K562 (cell line): Measurements from ENCODE around the gene TAAR5. TPM values are rescaled to one million over a fixed set of nuclear protein-coding genes. Genes with fewer than 3 reads are reported as not detected.
A peak's percentile ranks its signal among the peaks of the same experiment; 100 is the strongest.
"Not testable (repeated sequence)": the region's sequence is repeated elsewhere in the genome, so short reads cannot be mapped to it uniquely, and the experiment has no call there.

Experiments used
- ATAC-seq: fragments of 200-7000 bp; cut with Tn5 transposase; 3 replicates; pipeline ENCODE4 v1.9.1; 2020; ENCODE audit warnings: moderate library complexity
- BruUV-seq: library from RNA; stranded (reverse); fragments of 400-500 nt; replicated peaks from 2 replicates; lab custom pipeline; 2021; lab: Mats Ljungman, UMichigan
- CTCF ChIA-PET: fragments of 300-600 bp; formaldehyde crosslinking; extraction: SDS; loops from one replicate; lab custom pipeline; 2021; ENCODE audit warnings: low intra/inter-chr PET ratio; lab: Yijun Ruan, JAX
- POLR2A ChIA-PET: fragments of 300-600, 350-650 bp; sonication (Branson Sonifier 250); formaldehyde crosslinking; extraction: SDS; loops from one replicate; lab custom pipeline; 2021; ENCODE audit warnings: antibody characterized with exemption, inconsistent platforms; lab: Yijun Ruan, JAX
- DNase-seq, 4 experiments: peaks; one replicate each; pipeline versions ENCODE4 v3.0.0 to v3.0.0-alpha.2; 2011 to 2018; ENCODE audit warnings: low spot score in 3 of 4, mixed read lengths in 3 of 4; ENCODE audit errors: extremely low read depth in 1 of 4
- FAIRE-seq: peaks from 2 replicates; lab custom pipeline; 2011; peaks lifted over from hg19 to GRCh38; lab: Jason Lieb, UNC
- H2AFZ ChIP-seq: 2 replicates; pipeline ENCODE4 v1.6.0; 2011; ENCODE audit warnings: low read depth, low read length, control low read depth, inconsistent platforms
- H3K27ac ChIP-seq: fragments of 200-600 bp; 3 replicates; pipeline ENCODE4 v1.8.0; 2011; ENCODE audit warnings: low read depth, mild to moderate bottlenecking, control low read depth, inconsistent platforms, low read length, moderate library complexity, mixed read lengths; ENCODE audit errors: extremely low read depth
- H3K27me3 ChIP-seq, 2 experiments: fragments of 300-600 bp in 1 of 2; 2 replicates in 1 of 2; 3 replicates in 1 of 2; pipeline versions ENCODE4 v1.6.0 to v1.8.0; 2011; ENCODE audit warnings: inconsistent platforms in 2 of 2, low read length in 2 of 2, mild to moderate bottlenecking in 1 of 2, mixed read lengths in 1 of 2, moderate library complexity in 1 of 2; ENCODE audit not compliant: control insufficient read depth in 2 of 2, insufficient read depth in 2 of 2
- H3K36me3 ChIP-seq: fragments of 300-600 bp; 3 replicates; pipeline ENCODE4 v1.8.0; 2011; ENCODE audit warnings: mild to moderate bottlenecking, low read length, inconsistent platforms; ENCODE audit not compliant: control insufficient read depth, insufficient read depth
- H3K4me1 ChIP-seq, 2 experiments: fragments of 200-600 bp in 1 of 2; replicated peaks in 1 of 2; 2 replicates in 1 of 2; 3 replicates in 1 of 2; pipeline versions ENCODE4 v1.5.1 to v1.8.0; 2011; ENCODE audit warnings: inconsistent platforms in 2 of 2, low read length in 2 of 2, mild to moderate bottlenecking in 1 of 2, mixed read lengths in 1 of 2, moderate library complexity in 1 of 2; ENCODE audit not compliant: control insufficient read depth in 2 of 2, insufficient read depth in 2 of 2
- H3K4me2 ChIP-seq: 2 replicates; pipeline ENCODE4 v1.6.1; 2011; ENCODE audit warnings: low read length, control low read depth, inconsistent platforms, mixed read lengths; ENCODE audit not compliant: insufficient read depth
- H3K4me3 ChIP-seq: fragments of 200-600 bp; sonication (generic), shearing (Covaris generic); 2 replicates; pipeline ENCODE4 v1.5.1; 2016; ENCODE audit warnings: control low read depth, inconsistent platforms
- H3K79me2 ChIP-seq: fragments of 200-600 bp; 3 replicates; pipeline ENCODE4 v1.8.0; 2011; ENCODE audit warnings: low read length, inconsistent platforms; ENCODE audit not compliant: control insufficient read depth, insufficient read depth
- H3K9ac ChIP-seq, 2 experiments: 2 replicates each; pipeline versions ENCODE4 v1.6.0 to v1.6.1; 2011; ENCODE audit warnings: low read depth in 2 of 2, low read length in 2 of 2, control low read depth in 1 of 2, inconsistent platforms in 1 of 2, mild to moderate bottlenecking in 1 of 2, mixed read lengths in 1 of 2; ENCODE audit not compliant: insufficient read depth in 1 of 2
- H3K9me1 ChIP-seq: one replicate; pipeline ENCODE4 v1.6.0; 2011; ENCODE audit warnings: inconsistent platforms, mild to moderate bottlenecking, low read length, moderate library complexity; ENCODE audit not compliant: control insufficient read depth, insufficient read depth
- H3K9me3 ChIP-seq: replicated peaks from 2 replicates; pipeline ENCODE4 v1.5.1; 2011; ENCODE audit warnings: low read depth, low read length, inconsistent platforms; ENCODE audit not compliant: control insufficient read depth, insufficient read depth
- H4K20me1 ChIP-seq: replicated peaks from 2 replicates; pipeline ENCODE4 v1.6.1; 2011; ENCODE audit warnings: low read length, inconsistent platforms, mixed read lengths; ENCODE audit not compliant: control insufficient read depth, insufficient read depth
- NFATC3 ChIP-seq: fragments of 450-650 bp; IDR thresholded peaks from 2 replicates; pipeline ENCODE4 v1.6.1; 2017; ENCODE audit warnings: mild to moderate bottlenecking
- SNIP1 ChIP-seq: fragments of 450-650 bp; IDR thresholded peaks from 2 replicates; pipeline ENCODE4 v1.7.1; 2017; ENCODE audit warnings: low read depth, mild to moderate bottlenecking
- TCFL5 ChIP-seq: fragments of 250-450 bp; sonication (Bioruptor Pico); conservative IDR thresholded peaks from 2 replicates; pipeline ENCODE4 v1.6.1; 2021; ENCODE audit warnings: mild to moderate bottlenecking, moderate library complexity, matching md5 sums
- ZNF146 ChIP-seq: IDR thresholded peaks from one replicate; pipeline ENCODE4 v1.6.1; 2018; ENCODE audit warnings: missing compliant biosample characterization; ENCODE audit not compliant: unreplicated experiment
- WGBS: fragments of 100-300 bp; shearing (Covaris generic); methylation state at CpG from one replicate; pipeline ENCODE4 v1.1.6; 2016; ENCODE audit warnings: low coverage, mixed read lengths; ENCODE audit not compliant: insufficient coverage; ENCODE audit errors: missing lambda C conversion rate; 5-methylcytosine and 5-hydroxymethylcytosine counted together
- in situ Hi-C: fragments of 300-500 bp; cut with MboI; formaldehyde crosslinking; loops from 4 replicates; pipeline ENCODE4 v1.15.0; 2018; ENCODE audit warnings: inconsistent platforms, mixed read lengths
- intact Hi-C: fragments of 100-400 bp; cut with micrococcal nuclease; formaldehyde crosslinking; loops from 2 replicates; pipeline ENCODE4 v1.14.2; 2022
- polyA plus RNA-seq, 8 experiments: library from polyadenylated mRNA; depleted of rRNA in 4 of 8; stranded (reverse) in 5 of 8; unstranded in 3 of 8; fragments of >200 nt; fragmentation: Nextera tagmentation in 2 of 8; fragmentation: Illumina TruSeq in 1 of 8; extraction: Ambion mirVana in 2 of 8; extraction: Trizol in 1 of 8; gene quantifications; 2 replicates each; pipeline versions ENCODE4 v1.2.1 to v1.2.3, GENCODE V29; 2011 to 2014; ENCODE audit warnings: inconsistent platforms in 1 of 8, missing spikeins in 1 of 8
- total RNA-seq, 7 experiments: library from RNA; depleted of rRNA in 6 of 7; stranded (reverse); fragments of >200 nt in 6 of 7; fragmentation: Illumina TruSeq in 2 of 7; extraction: Trizol in 2 of 7; gene quantifications; 2 replicates each; pipeline versions ENCODE4 v1.2.1 to v1.2.3, GENCODE V29; 2011 to 2021; ENCODE audit warnings: low replicate concordance in 1 of 7
- TF ChIP-seq, protein P1 (sequence below): sonication (generic); formaldehyde crosslinking; IDR thresholded peaks from 2 replicates; pipeline ENCODE4 v1.8.1; 2022; ENCODE audit warnings: missing genetic modification reagents

The TAAR5 gene
- total and polyA plus RNA-seq, 9 of the 15 experiments (the other 6 are each of a cell fraction or from before 2014, with no cell fraction given), result not detected

DNA sequence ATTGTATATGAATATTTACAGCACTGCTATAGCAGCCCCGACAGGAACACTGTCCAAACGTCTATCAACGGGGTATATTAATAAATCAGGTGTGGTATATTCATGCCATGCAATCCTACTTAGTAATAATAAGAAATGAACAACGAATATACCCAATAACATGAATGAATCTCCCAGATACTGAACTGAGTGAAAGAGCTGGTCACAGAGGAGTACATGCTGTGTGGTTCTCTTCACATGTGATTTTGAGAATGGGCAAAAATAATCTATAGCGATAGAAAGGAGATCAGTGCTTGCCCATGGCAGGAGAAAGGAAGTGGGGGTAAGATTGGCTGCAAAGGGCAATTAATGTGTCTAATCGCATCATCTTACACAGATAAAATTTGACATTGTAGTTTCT is 23.1 kb downstream of the TAAR5 start:
- Histone ChIP-seq H3K36me3 (no peaks in the 10 kb centered on the region), H3K4me3 (no peak overlapping the region)
- TF ChIP-seq SNIP1 (no peak), TCFL5 (CRISPR knock-in tag) (no peak), NFATC3 (no peak)
- TF ChIP-seq, protein P1, sequence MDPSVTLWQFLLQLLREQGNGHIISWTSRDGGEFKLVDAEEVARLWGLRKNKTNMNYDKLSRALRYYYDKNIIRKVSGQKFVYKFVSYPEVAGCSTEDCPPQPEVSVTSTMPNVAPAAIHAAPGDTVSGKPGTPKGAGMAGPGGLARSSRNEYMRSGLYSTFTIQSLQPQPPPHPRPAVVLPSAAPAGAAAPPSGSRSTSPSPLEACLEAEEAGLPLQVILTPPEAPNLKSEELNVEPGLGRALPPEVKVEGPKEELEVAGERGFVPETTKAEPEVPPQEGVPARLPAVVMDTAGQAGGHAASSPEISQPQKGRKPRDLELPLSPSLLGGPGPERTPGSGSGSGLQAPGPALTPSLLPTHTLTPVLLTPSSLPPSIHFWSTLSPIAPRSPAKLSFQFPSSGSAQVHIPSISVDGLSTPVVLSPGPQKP (CRISPR knock-in tag), result no peak
- TF ChIP-seq, all 486 proteins: peak for 0
- Histone ChIP-seq H3K4me1 (no peaks in the 10 kb centered on the region), H3K27ac (no peak overlapping the region), H3K9me1 (no peaks in the 10 kb centered on the region), H3K9me3 (no peaks in the 10 kb centered on the region), H3K79me2 (no peaks in the 10 kb centered on the region), H3K27me3 (peaks cover 0 to 7% of the 10 kb centered on the region in 2 experiments; a peak in 2 of 5 replicates), H3K9ac (no peak overlapping the region), H2AFZ (no peak overlapping the region), H4K20me1 (no peaks in the 10 kb centered on the region), H3K4me2 (no peak overlapping the region)
- ChIA-PET POLR2A (interaction anchor here (1.1 kb wide), 1 partner anchor 22 kb away, joined by 3 read pairs; no protein-coding TSS in a partner anchor), CTCF (no interaction called here)
- DNase-seq, result no peak
- WGBS, result 0% methylated on average over 6 of the region's 6 CpGs
- no TSS peak for BruUV-seq
- no peak for ATAC-seq
- in situ Hi-C loops, result no loop called here
- no peak for FAIRE-seq
- intact Hi-C loops, result no loop called here

DNA sequence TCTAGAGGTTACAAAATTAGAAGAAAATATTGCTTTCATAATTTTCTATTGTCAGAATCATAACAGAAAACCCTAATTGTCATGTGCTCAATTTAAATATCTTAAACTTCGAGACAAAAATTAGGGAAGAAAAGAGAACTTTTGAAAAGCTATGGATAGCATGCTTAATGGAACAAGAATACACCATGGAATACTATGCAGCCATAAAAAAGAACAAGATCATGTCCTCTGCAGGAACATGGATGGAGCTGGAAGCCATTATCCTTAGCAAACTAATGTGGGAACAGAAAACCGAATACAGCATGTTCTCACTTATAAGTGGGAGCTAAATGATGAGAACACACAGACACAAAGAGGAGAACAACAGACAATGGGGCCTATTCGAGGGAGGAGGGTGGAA is 29.5 kb downstream of the TAAR5 start:
- H3K4me2 ChIP-seq, H4K20me1 ChIP-seq, H3K9me3 ChIP-seq, H3K4me1 ChIP-seq, H3K4me3 ChIP-seq, intact Hi-C loops, H3K79me2 ChIP-seq, FAIRE-seq, in situ Hi-C loops, BruUV-seq, H2AFZ ChIP-seq, DNase-seq, CTCF ChIA-PET, H3K27me3 ChIP-seq, H3K27ac ChIP-seq, H3K9me1 ChIP-seq, H3K9ac ChIP-seq, H3K36me3 ChIP-seq, ATAC-seq: not testable (repeated sequence)
- peak; percentile 53 for TF ChIP-seq ZNF146 (CRISPR knock-in tag)
- 0% methylated on average over 3 of the region's 3 CpGs for WGBS
- POLR2A ChIA-PET, result interaction anchor here (0.6 kb wide), 1 partner anchor 1788 kb away, joined by 3 read pairs; no protein-coding TSS in a partner anchor
